ENCODE data around the gene NCOA3.

Gene NCOA3

GRCh38 chr20:47684306-47685080 lies 182.8 kb downstream of the NCOA3 start:
- DNase-seq: no peak

DNA sequence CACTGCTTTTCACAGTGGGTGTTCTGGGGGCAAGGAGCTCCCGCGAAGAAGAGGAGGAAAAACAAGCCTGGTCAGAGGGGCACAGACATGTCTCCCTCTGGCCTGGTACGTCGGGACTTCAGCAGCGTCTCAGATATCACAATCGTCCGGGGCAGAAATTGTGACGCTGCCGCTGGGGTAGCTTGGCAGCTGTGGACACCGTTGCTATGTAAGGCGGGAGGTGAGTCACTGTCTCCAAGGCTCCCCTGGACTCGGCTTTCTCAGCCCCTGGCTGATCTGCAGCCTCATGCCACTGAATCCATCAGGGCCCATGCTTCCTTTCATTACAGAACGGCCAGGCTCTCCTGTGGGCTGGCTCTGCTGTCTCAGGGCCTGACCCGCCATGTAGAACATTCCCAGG lies 184.9 kb downstream of the NCOA3 start:
- DNase-seq: no peak

- no peak for DNase-seq
Measured at GRCh38 chr20:47687095-47687987, 185.7 kb downstream of the NCOA3 start.

GRCh38 chr20:47688385-47689381 lies 187.0 kb downstream of the NCOA3 start:
- DNase-seq: no peak

DNA sequence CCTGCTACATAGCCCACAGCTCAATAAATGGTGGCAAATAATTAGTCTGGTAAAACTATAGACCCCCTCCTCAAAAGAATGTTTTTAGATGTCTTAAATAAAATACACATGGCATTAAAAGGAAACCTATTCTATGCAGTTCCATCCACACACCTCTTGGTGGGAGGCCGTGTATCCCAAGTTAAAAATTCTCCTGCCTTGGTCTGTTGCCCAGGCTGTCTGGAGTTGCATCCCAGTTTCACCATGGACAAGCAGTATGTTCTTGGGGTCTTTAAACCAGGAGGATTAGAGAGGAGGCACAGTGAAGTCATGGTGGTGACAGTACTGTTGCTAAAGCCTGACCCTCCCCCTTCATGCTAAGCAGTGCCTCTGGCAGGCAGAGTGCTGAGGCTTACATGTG lies 188.0 kb downstream of the NCOA3 start:
- DNase-seq: no peak

GRCh38 chr20:47691625-47692024 lies 189.9 kb downstream of the NCOA3 start:
- DNase-seq: no peak

DNA sequence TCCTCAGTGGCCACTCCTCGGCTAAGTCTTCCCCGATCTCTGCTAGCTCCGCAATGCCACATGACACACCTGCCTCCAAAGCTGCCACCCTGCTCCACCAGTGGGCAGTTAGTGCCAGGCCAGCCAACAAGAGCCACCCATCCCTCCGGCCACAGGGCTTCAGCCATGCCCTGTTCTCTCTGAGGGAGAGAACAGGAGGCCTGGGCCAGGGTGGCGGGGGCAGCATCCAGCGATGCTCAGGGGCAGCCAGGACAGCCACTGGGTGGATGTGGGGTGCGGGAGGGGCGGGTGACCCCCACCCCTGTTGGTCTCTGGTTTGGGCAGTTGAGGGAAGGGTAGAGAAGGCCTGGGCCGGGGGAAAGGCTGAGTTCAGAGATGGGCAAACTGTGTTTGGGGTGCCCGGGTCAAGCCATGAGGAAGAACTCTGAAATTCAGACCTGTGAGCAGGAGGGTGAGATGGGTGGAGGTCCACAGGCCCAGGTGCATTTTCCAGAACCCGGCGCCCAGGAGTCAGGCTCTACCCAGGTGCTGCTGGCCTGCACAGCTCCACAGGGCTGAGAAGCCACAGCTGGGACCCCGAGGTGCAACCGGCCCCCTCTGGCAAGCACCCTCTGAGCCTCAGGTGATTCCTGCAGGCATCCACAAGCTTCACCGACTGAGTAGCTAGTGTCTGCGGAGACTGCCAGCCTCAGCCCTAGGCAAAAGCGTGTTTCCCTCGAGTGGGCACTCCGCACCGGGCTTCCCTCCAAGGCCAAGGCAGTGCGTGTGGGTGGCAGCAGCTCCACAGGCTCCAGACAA lies 192.5 kb downstream of the NCOA3 start:
- no peak for DNase-seq

DNA sequence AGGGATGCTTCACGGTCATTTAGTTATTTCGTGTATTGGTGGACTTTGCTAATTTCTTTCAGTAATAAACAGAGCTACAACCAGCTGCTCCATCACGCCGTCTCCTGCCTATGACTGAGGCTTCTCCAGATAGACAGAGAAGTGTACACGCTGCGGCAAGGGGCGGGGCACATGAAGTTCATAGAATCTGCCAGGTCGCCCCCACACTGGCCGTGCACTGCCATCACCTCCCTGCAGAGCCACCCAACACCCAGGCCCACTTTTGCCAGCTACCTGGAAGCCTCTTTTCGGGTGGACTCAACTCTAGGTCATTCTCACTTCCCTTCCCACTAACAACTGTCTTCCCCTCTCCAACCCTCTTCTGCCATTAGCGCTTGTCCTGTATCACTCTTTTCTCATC lies 195.2 kb downstream of the NCOA3 start:
- DNase-seq: no peak

DNA sequence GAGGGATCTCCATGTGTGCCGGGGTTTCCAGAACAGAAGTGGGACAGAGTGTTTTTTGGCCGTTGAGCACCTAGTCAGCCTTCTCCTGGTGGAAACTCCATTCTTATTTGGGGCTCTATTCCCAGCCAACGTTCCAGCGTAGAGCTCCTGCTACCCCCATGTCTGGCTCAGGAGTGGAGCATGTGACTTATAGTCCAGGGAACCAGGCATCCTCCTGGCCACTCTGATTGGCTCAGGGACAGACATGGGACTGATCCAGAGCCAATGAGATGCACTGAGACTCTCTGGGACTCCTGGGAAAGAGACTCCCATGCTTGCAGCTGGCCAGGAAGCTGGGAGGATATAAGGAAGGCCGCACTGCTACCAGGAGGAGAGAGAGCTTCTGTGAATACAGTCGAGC lies 196.5 kb downstream of the NCOA3 start:
- no peak for DNase-seq

DNA sequence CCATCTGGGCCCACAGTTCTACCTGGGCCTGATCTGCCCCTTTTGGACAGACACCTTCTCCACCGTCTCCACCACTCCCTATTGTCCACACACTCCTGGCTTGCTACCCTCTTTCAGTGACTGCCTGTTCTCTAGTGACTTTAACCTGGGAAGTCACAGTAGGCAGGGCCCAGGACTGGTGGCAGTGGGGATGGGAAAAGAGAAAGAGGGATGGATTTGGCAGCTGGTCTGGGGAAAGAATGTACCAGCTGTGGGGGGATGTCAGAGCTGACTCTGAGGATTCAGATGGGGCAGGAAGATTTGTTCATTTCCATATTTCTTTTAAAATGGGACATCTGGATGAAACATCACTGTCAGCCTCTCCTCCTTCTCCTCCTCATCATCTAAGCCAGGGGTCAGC lies 198.1 kb downstream of the NCOA3 start:
- DNase-seq: no peak

DNA sequence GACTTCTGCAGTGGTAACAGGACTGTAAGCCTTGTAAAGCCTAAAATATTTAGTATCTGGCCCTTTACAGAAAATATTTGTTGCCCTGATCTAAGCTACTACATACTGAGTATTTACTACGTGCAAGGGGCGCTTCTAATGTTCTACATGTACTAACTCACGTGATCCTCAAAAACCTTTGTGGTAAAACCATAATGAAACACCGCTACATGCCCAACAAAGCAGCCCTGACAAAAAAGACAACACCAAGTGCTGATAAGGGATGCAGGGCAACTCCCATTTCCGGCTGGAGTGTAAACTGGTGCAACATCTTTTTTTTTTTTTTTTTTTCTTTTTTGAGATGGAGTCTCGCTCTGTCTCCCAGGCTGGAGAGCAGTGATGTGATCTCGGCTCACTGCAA lies 198.6 kb downstream of the NCOA3 start:
- no peak for DNase-seq

- DNase-seq: no peak
Measured at GRCh38 chr20:47701612-47702011, 199.9 kb downstream of the NCOA3 start.

- no peak for DNase-seq
Measured at GRCh38 chr20:47703748-47704147, 202.1 kb downstream of the NCOA3 start.

DNA sequence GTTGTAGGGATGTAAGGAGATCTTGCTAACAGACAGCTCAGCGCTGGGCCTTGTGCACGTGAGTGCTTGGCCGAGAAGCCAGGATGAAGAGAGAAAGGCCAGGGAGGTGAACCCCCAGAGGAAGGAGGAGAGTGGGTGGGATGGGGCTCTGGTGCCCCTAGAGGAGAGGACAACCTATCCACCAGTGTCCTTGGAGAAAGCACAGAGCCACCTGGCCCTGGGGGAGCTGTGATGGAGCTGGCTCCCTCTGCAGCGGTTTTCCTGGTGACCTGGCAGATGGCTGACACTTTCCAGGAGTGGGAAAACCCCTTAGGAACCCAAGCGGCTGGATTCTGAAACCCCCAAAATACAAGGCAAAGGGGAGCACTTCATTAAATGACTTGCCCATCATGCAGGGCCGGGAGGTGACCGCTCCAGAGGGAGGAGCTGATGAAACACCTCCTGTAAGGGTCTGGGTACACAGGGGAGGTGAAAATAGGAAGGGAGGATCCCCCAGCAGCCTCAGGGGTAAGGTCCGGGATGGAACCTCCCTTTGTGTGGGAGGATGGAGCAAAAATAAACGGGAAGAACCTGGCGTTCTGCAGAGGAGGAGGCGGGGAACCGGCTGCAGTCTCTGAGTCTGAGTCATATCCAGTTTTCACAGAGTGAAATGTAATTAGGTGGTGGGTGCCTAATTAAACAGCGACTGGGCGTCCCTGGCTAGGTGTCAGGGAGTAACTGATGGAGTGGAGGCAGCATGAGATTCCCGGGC lies 203.2 kb downstream of the NCOA3 start:
- no peak for DNase-seq

DNA sequence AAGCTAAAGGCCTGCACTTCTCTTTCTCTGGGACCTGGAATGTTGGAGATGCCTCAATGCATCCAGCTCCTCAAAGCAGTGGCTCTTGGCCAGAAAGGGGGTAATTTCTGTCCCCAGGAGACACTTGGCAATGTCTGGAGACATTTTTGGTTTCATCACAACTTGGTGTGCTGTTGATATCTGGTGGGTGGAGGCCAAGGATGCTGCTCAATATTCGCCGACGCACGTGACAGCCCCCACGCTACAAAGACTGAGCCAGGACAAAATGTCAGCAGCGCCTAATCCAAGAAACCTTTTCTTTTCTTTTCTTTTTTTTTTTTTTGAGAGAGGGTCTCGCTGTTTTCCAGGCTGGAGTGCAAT lies 203.8 kb downstream of the NCOA3 start:
- DNase-seq: no peak

DNA sequence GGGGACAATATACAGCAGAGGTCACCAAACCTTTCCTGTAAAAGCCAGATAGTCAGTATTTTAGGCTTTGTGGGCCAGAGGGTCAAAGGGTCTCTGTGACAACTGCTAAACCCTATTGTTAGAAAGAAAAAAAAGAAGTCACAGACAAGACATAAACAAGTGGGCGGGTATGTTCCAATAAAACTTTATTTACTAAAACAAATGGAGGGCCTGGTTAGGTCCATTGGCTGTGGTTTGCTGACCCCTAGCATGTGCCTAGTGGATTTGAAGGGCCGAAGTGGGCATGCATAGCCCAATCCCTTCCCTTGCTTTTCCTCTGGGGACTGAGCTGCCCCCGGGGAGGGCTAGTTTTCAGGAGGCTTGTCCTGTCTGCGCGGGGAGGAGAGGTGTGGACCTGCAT lies 204.7 kb downstream of the NCOA3 start:
- DNase-seq: no peak

Data from effector CD4-positive, alpha-beta T cell (primary cell).